NOMO-1 (cell line): ENCODE measurements around the gene TSPAN4.

Source experiments
- DNase-seq, 2 experiments: peaks; one replicate each; lab custom pipeline; 2025; ENCODE audit not compliant: unreplicated experiment in 2 of 2; lab: John Stamatoyannopoulos, UW

TSPAN4 gene

GRCh38 chr11:821512-822371 lies 20.9 kb upstream of the TSPAN4 start:
- peak; percentile 32 to 46 for DNase-seq

- no peak for DNase-seq
Measured at GRCh38 chr11:823441-824291, 19.0 kb upstream of the TSPAN4 start.

DNA sequence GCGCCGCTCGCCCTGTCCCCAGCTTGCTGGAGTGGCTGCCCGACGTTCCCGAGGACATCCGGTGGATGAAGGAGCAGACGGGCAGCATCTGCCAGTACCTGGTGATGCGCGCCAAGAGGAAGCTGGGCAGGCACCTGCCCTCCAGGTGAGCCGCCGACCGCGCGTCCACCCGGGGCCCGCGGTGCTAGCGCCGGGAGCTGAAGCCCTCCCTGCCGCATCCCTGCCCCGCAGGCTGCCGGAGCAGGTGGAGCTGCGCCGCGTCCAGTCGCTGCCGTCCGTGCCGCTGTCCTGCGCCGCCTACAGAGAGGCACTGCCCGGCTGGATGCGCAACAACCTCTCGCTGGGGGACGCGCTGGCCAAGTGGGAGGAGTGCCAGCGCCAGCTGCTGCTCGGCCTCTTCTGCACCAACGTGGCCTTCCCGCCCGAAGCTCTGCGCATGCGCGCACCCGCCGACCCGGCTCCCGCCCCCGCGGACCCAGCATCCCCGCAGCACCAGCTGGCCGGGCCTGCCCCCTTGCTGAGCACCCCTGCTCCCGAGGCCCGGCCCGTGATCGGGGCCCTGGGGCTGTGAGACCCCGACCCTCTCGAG lies 18.3 kb upstream of the TSPAN4 start:
- no peak for DNase-seq

DNA sequence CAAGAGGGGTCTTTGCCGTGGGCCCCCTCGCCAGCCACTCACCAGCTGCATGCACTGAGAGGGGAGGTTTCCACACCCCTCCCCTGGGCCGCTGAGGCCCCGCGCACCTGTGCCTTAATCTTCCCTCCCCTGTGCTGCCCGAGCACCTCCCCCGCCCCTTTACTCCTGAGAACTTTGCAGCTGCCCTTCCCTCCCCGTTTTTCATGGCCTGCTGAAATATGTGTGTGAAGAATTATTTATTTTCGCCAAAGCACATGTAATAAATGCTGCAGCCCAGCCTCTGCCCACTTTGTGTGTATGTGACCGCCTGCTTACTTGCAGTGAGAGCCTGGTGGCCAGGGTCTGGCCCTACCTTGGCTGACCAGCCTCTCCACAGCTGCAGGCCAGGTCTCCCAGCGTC lies 17.7 kb upstream of the TSPAN4 start:
- no peak for DNase-seq

DNA sequence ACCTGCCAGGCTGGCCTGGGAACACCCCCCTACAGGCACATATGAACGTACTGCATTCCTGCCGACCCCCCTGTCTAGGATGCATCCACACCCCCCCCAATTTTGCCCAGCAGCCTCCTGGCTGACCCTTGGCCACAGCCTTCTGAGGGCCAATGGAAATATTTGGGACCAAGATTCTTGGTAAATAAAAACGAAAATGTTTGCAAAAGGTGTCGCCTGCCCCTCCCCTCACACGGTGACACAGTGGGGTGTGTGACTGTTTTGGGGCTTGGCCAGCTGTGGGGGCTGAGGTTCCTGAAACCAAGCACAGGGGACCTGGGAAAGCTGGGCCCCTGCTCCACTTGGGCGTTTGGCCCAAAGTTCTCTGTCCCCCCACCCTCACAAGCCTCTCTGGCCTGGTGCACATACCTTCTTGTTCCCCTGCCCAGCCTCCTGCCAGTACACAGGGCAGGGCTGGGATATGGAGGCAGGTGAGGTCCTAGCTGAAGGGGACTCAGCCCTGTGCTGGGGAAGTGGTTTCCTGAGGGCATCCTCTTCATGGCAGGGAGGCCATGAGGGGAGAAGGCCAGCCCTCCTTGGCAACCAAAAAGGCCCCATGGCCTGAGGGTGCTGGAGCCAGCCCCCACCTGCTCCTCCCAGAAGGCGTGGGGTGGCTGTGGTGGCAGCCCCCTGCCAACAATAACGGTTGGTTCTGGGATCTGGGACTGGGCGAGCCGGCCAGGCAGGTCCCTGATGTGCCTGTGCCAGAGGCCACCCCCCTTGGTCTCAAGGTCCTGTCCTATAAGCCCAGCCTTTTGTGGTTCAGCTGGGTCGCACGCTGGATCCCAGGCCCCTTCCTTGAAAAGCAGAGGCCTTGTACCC lies 17.1 kb upstream of the TSPAN4 start:
- no peak for DNase-seq

DNA sequence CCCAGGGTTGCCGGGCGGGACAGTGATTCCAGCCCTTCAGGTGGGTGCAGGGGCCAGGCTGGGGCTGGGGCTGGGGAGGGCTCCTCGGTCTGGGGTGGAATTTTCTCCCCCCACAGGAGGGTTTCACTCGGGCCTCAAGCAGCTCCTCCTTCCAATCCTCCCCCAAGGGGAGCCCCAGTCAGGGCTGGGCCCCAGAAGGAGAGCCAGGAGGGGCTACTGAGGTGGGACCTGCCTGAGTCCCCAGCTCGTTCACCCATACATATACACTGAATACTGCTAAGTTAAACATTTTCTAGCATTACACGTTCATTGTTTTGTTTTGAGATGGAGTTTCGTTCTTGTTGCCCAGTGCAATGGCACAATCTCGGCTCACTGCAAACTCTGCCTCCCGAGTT lies 16.4 kb upstream of the TSPAN4 start:
- DNase-seq, result no peak

- DNase-seq, result no peak
Measured at GRCh38 chr11:826836-827145, 15.9 kb upstream of the TSPAN4 start.

DNA sequence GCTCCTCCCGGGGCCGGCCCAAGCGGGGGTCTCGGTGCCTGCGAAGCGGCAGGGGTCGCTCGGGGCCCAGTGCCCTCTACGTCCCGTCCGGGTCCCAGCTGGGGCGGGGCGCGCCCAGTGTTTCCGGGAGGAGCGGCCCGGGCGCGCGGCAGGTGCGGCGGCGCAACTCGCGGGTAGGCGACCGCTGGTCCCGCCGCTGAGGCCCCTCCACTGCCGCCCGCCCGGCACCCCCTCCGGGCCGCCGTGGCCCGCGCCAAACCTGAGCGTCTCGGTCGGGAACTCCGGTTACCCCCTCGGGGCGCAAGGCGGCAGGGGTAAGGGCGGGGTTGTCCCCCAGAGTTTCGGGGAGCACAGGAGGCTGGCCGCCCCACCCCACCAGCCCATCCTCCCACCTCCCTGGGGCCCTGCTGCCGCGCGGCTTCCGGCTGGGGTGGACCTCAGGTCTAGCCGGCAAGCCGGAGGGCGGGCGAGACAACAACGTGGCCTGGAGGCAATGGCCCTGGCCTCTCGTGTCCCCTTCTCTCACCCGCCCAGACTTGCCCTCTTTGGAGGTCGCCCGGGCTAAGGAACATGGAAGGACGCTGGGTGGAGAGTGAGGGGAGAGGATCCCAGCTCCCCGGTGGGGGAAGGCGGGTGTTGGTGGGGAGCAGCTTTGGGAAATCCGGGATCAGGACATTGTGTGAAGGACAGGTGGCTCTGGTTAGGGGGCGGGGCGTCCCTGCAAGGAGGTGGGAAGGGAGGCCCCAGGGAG lies 15.3 kb upstream of the TSPAN4 start:
- peak; percentile 20 to 21 for DNase-seq

- DNase-seq, result no peak
Measured at GRCh38 chr11:827897-828192, 14.8 kb upstream of the TSPAN4 start, which contains the start of gene CRACR2B. Gene CRACR2B (plus strand): TSS chr11:827919. CDS start chr11:828608, 689 bp downstream.

DNA sequence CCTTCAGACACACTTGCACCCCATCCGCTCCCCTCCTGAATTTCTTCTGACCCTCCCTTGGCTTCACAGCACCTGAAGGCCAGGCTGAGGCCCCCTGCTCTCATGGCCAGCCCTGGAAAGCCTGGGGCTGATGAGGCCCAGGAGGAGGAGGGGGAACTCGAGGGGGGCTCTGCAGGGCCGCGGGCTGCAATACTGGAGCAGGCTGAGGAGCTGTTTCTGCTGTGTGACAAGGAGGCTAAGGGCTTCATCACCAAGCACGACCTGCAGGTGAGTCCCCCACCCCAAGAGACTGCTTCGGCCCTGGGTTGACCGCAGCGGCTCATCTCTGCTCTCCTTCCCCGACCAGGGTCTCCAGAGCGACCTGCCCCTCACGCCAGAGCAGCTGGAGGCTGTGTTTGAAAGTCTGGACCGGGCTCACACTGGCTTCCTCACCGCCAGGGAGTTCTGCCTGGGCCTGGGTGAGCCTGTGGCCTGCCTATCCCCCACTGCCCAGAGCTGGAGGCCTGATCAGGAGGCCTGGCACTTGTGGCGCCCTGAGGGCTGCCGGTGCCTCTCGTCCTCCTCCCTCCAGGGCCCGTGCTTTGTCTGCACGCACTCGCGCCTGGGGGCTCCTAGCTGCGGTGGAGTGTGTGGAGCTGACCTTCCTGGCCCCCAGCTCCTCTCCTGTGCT lies 14.0 kb upstream of the TSPAN4 start:
- no peak for DNase-seq

DNA sequence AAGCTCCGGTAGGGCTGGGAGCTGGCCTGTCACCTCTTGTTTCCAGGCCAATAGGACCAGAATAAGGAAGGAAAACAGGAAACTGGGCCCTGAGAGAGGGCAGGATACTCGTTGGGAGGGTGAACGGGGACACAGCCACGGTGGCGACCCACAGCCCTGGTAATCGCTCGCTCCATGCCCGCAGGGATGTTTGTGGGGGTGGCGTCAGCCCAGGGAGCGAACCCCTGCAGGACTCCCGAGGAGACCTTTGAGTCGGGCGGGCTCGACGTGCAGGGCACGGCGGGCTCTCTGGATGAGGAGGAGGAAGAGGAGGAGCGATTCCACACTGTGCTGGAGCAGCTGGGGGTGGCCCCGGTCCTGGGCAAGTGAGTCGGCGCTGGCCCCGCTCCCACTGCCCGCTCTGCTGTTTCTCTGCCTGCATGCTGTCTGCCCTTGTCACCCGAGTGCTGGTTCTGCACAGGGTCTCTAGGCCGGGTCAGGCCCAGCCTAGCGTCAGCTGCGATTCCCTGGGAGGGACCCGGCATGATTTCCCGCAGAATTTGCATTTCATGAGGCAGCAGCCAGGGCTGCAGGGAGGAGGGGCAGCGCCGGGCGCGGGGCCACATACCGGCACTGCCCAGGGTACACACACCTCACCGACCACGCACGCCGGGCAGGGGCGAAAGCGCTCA lies 13.3 kb upstream of the TSPAN4 start:
- no peak for DNase-seq

GRCh38 chr11:829847-830294 lies 12.8 kb upstream of the TSPAN4 start:
- DNase-seq, result no peak

DNA sequence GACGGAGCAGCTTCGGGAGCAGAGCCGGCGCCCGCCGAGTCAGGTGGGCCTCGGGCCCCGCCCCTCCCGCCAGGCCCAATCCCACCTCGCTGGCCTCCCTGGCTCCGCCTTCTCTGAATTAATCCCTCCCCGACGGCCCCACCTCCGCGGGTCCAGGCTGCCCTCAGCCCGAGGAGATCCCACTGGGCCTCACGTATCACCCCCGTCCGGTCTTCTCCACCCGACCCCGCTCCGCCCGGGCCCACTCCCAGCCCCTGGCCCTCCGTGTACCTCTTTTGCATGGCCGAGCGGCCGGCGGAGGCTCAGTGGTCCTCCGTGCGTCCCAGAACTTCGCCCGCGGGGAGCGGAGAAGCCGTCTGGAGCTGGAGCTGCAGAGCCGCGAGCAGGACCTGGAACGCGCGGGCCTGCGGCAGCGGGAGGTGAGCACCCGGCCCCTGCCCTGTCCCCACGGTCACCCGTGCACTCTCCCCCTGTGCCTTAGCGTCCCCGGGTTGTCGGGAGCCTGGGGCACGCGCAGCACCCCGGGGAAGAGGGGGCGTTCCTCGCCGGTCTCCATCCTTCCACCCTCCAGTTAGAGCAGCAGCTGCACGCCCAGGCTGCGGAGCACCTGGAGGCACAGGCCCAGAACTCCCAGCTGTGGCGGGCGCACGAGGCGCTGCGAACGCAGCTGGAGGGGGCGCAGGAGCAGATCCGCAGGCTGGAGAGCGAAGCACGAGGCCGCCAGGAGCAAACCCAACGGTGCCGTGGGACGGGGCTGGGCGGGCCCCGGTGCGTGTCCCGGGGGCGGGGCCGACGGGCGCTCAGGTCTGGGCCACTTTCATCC lies 12.1 kb upstream of the TSPAN4 start:
- DNase-seq, result peak; percentile 64 to 72

DNA sequence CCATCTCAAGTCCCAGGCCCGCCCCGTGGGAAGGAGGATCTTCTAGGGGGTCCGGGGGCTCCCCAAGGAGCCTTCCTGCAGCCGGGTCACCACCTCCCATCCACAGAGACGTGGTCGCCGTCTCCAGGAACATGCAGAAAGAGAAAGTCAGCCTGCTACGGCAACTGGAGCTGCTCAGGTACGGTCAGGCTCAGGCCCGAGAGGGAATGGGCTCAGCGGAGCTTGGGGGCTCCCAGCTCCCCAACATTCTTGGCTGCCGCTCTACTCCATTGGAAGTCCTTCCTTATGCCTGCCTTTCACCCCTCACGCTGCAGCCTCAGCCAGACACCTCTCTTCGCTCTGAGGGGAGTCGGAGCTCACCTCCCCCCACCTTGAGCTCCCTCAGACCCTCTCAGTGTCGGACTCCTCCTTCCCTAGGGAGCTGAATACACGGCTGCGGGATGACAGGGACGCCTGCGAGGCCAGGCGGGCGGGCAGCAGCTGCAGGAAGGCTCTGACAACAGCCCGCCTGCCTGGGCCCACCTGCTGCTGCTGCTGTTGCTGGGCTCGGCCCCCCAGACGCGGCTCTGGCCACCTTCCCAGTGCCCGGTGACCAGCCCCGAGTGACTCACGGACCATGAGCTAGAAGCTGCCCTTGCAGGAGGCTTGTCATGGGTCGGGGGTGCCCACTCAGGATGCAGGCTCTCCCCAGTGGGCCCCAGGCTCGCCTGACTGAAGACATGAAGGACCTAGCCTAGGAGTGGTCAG lies 11.4 kb upstream of the TSPAN4 start:
- DNase-seq, result no peak

DNA sequence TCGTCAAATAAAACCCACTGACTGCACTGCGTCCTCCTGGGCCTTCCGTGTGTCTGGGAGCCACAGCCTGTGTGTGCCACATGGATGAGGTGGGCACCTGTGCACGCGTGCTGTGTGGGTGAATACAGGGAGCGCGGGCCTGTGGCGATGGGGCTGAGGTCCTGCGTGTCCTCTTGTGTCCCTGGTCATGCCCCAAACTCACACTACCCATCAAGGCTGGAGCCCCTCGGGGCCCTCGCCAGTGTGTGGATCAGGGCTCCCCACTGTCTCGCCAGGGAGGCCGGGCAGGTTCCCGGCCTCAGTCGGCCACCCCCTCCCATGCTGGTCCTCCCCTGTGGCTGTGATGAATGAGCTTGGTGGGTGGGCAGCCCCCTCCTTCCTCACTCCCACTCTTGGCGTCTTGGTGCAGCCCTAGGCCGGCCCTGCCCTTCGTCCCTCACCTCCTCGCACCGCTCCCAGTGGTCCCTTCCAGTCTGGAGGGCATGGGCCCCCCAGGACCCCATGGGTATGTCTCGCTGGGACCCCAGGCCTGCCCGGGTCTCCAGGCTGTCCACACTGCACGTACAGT lies 10.6 kb upstream of the TSPAN4 start:
- no peak for DNase-seq

DNA sequence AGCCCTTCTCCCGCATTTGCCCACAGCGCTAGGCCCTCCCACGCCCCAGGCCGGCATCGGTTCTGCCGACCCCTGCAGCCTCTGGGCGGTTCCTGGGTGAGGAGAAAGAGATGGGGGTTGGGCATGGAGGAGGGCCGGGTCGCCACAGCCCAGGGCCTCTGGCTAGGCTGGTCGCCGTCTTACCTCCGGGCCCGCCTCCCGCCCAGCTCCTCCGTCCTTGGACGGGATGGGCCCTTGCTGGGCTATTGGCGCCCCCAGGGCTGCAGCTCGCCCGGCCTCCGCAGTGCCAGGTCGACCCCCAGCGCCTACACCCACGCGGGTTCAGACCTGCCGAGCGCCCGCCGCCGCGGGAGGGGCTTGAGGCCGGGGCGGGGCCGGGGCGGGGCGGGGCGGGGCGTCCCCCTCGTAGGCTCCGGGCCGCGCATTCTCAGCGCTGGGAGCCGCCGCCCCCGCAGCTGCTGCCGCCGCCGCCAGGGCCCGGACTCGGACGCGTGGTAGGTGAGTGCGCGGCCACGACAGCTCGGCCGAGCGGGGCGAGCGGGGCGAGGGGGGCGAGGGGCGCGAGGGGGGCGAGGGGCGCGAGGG lies 10.0 kb upstream of the TSPAN4 start, which contains the start of gene CD151:
Gene CD151 (plus strand): TSS at position 424 of the 585 bp plus-strand sequence. CDS start 3,118 bp downstream, outside the sequence.
- DNase-seq, result peak; percentile 15 to 47
